HFF-Myc (cell line): ENCODE data around the gene USP53.
A peak's percentile ranks its signal among the peaks of the same experiment; 100 is the strongest.

ENCODE experiments used
- DNase-seq: peaks from one replicate; pipeline ENCODE4 v3.0.0-alpha.2; 2011; ENCODE audit warnings: low read depth; ENCODE audit errors: extremely low read depth
- H3K4me3 ChIP-seq: replicated peaks from 2 replicates; pipeline ENCODE4 v1.5.1; 2011; ENCODE audit warnings: low read depth, mild to moderate bottlenecking, control low read depth, low read length
- TF ChIP-seq, protein P1 (sequence below): IDR thresholded peaks from 2 replicates; pipeline ENCODE4 v1.5.1; 2012; ENCODE audit warnings: mild to moderate bottlenecking, low read depth, low read length, control low read depth; ENCODE audit errors: missing control alignments

Gene USP53

DNA sequence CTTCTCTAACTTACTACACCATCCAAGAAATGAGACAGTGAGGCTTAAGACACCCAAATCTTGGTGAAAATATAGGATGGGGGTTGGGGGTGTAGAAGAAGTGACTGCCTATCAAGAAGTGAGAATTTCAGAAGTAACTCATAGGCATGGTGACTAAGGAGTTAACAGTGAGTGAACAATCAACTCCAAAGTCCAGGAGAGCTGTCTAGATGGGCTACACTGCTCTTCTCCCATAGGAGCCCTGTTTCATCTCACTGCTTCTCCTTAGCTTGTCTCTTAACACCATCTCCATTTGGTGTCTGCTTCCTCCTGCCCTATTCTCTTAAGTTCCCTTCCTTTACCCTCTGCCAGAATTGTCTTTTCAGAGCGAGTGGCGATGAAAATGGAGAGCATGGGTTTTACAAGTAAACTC is 86.8 kb downstream of the USP53 start:
- TF ChIP-seq, protein P1, sequence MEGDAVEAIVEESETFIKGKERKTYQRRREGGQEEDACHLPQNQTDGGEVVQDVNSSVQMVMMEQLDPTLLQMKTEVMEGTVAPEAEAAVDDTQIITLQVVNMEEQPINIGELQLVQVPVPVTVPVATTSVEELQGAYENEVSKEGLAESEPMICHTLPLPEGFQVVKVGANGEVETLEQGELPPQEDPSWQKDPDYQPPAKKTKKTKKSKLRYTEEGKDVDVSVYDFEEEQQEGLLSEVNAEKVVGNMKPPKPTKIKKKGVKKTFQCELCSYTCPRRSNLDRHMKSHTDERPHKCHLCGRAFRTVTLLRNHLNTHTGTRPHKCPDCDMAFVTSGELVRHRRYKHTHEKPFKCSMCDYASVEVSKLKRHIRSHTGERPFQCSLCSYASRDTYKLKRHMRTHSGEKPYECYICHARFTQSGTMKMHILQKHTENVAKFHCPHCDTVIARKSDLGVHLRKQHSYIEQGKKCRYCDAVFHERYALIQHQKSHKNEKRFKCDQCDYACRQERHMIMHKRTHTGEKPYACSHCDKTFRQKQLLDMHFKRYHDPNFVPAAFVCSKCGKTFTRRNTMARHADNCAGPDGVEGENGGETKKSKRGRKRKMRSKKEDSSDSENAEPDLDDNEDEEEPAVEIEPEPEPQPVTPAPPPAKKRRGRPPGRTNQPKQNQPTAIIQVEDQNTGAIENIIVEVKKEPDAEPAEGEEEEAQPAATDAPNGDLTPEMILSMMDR = no peak
- no peak for DNase-seq
- H3K4me3 ChIP-seq = peak overlapping the region; percentile 83

DNA sequence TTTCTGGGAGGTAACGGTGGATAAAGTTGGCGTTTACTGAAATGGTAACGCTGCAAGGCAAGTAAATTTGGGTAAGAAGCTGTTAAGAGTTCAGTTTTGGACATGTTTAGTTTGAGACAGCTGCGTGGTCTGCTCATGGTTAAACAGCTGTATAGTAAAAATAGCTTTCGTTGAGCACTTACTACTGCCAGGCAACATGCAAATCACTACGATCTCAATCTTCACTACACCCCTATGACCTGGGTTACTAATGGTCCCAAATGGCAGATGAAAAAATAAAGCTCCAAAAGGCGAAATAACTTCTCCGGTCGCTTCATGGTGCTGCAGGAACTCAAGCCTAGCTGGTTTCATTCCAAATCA is 87.2 kb downstream of the USP53 start:
- TF ChIP-seq, protein P1 = no peak
- no peak for DNase-seq
- peak overlapping the region; percentile 83 for H3K4me3 ChIP-seq

DNA sequence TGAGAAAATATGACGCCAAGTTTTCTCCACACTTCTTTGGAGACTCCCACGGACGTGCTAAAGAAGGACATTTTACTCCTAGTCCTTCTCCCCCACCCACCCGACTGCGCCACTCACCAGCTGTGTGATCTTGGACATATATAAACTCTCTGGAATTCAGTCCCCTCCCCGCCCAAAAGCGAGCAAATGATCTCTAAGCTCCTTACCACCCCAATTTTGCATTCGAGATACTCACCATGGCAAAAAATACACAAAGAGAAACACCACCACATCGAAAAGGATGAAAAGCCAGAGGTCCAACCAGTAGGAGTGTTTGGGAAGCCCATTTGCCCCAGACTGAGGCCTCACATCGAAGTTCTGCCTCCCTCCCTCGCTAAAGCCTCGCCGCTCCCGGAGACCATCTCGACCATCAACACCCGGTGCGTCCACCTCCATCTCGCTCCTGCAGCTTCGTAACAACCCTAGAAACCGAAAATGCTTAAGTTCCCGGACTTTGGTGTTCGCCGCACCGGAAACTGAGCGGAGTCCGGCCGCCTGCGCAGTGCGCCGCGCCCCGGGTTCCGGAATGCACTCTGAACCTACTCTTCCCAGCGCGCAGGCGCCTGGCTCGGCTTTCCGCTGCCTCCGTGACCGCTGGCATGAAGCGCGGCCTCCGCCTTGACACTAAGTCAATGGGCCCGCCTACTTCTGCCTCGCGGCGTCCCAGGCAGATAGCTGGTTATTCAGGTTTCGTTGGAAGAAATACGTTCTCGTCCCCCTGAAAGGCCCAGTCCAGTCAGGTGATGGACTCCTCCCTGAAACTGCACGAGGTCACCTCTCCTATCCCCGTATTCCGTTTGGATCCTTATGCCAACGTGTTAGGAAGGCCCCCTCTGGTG is 87.8 kb downstream of the USP53 start:
- peak; percentile 68 for DNase-seq
- TF ChIP-seq, protein P1 = no peak
- peak overlapping the region; percentile 83 for H3K4me3 ChIP-seq

DNA sequence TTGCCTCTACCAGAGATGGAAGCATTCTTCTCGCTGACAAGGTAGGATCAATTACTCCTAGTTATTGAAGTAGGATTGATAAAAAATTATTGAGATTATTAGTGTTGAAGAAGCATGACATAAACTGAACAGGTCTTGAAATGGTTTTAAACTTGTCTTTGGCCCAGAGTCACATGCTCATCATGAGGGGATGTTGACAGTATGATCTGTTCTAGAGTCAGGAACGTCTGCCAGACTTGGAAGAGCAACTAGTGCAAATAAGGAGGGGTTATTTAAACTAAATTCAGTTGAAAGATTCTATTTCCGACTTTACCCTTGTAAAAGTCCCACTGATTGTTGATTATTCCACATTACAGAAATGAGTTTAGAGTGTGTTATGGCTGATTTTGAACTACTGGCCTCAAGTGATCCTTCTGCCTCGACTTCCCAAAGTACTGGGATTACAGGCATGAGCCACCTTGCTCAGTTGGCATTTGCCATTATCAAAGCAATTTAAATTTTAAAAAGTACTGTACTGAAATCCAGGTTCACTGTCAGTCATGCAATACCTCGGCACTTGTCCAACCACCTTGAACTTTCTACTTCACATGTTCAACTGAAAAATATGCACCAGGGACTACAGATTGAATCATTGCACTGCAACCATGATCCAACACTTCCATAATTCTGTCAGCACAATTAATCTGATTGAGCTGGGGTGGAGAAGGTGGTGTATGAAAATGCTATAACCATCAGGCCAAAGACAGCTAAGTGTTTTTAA is 89.7 kb downstream of the USP53 start:
- H3K4me3 ChIP-seq = no peak overlapping the region
- no peak for DNase-seq
- TF ChIP-seq, protein P1 = no peak

DNA sequence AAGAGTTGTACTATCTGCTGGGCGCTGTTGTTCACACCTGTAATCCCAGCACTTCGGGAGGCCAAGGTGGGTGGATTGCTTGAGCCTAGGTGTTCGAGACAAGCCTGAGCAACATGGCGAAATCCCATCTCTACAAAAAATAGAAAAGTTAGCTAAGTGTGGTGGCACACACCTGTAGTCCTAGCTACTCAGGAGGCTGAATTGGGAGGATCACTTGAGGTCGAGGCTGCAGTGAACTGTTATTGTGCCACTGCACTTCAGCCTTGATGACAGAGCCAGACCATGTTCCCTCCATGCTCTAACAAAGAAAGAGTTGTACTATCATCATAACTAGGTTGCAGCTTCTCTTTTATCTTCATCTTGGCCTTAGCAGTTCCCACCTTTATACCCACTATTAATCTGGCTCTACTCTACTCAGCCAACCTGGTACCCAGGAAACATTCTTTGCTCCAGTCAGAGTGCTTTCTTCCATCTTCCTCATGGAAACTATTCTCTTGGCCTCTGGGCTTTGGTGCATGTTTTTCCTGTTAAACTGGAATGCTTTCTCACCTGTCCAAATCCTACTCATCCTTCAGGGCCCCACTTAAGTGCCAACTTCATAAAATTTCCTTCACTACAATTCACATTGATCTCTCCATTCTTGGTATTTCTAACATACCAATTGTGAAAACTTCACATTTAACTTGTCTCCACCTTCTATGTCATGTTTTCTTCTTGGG is 91.2 kb downstream of the USP53 start:
- TF ChIP-seq, protein P1 = no peak
- H3K4me3 ChIP-seq = no peak overlapping the region
- no peak for DNase-seq

DNA sequence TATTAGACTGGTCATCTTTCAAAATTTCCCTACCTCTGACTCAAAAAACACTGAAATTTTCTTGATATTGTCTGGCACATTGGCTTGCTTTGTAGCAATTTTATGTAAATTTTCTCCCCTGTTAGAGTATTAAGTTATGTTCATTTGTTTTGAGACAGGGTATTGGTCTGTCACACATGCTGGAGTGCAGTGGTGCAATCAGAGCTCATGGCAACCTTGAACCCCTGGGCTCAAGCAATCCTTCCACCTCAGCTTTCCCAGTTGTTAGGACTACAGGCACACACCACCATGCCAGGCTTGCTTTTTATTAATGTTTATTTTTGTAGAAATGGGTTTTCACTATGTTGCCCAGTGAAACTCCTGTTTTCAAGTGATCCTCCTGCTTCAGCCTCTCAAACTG is 91.9 kb downstream of the USP53 start:
- no peak for DNase-seq
- H3K4me3 ChIP-seq = no peak overlapping the region
- TF ChIP-seq, protein P1 = no peak
